Measurements from ENCODE around the gene SRSF6.

GRCh38 chr20:43430265-43431133, 27.2 kb upstream of the SRSF6 start:
- TF ChIP-seq, protein P1, sequence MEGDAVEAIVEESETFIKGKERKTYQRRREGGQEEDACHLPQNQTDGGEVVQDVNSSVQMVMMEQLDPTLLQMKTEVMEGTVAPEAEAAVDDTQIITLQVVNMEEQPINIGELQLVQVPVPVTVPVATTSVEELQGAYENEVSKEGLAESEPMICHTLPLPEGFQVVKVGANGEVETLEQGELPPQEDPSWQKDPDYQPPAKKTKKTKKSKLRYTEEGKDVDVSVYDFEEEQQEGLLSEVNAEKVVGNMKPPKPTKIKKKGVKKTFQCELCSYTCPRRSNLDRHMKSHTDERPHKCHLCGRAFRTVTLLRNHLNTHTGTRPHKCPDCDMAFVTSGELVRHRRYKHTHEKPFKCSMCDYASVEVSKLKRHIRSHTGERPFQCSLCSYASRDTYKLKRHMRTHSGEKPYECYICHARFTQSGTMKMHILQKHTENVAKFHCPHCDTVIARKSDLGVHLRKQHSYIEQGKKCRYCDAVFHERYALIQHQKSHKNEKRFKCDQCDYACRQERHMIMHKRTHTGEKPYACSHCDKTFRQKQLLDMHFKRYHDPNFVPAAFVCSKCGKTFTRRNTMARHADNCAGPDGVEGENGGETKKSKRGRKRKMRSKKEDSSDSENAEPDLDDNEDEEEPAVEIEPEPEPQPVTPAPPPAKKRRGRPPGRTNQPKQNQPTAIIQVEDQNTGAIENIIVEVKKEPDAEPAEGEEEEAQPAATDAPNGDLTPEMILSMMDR (conservative IDR thresholded peaks at IDR 0.05; ENCODE audit: low read depth in 2 of 2), result no peak
- TF ChIP-seq, protein P2, sequence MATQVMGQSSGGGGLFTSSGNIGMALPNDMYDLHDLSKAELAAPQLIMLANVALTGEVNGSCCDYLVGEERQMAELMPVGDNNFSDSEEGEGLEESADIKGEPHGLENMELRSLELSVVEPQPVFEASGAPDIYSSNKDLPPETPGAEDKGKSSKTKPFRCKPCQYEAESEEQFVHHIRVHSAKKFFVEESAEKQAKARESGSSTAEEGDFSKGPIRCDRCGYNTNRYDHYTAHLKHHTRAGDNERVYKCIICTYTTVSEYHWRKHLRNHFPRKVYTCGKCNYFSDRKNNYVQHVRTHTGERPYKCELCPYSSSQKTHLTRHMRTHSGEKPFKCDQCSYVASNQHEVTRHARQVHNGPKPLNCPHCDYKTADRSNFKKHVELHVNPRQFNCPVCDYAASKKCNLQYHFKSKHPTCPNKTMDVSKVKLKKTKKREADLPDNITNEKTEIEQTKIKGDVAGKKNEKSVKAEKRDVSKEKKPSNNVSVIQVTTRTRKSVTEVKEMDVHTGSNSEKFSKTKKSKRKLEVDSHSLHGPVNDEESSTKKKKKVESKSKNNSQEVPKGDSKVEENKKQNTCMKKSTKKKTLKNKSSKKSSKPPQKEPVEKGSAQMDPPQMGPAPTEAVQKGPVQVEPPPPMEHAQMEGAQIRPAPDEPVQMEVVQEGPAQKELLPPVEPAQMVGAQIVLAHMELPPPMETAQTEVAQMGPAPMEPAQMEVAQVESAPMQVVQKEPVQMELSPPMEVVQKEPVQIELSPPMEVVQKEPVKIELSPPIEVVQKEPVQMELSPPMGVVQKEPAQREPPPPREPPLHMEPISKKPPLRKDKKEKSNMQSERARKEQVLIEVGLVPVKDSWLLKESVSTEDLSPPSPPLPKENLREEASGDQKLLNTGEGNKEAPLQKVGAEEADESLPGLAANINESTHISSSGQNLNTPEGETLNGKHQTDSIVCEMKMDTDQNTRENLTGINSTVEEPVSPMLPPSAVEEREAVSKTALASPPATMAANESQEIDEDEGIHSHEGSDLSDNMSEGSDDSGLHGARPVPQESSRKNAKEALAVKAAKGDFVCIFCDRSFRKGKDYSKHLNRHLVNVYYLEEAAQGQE (IDR thresholded peaks at IDR 0.05; ENCODE audit: unreplicated experiment), result no peak
- TF ChIP-seq EZH2phosphoT487 (IDR thresholded peaks at IDR 0.05; ENCODE audit: unreplicated experiment), result no peak

All from GM23338 (cell line).